Measurements from ENCODE around the gene TMEM151A. TPM values are rescaled to one million over a fixed set of nuclear protein-coding genes. Genes with fewer than 3 reads are reported as not detected.

TMEM151A gene
- total RNA-seq, 2 experiments from 2014 or later: 0.11 to 0.14 TPM

DNA sequence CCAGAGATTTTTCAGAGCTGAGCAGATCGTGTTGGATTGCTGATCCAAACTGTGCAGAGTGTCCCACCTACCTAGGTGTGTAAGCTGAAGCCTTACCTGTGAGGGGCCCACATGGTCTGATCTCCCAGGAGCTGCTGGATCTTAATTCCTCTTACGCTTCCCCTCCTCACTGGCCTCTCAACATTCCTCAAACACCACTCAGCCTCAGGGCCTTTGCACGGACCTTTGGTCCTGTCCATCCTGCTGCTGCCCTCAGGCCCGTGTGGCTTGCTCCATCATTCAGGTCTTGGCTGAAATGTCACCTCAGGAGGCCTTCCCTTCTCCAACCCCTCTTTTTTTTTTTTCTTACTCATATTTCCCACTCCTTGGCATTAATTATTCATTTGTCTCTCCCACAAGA lies 44.4 kb upstream of the TMEM151A start:
- intact Hi-C loops (cut with DNase I, micrococcal nuclease): no loop called here
- CTCF ChIA-PET: no interaction called here

DNA sequence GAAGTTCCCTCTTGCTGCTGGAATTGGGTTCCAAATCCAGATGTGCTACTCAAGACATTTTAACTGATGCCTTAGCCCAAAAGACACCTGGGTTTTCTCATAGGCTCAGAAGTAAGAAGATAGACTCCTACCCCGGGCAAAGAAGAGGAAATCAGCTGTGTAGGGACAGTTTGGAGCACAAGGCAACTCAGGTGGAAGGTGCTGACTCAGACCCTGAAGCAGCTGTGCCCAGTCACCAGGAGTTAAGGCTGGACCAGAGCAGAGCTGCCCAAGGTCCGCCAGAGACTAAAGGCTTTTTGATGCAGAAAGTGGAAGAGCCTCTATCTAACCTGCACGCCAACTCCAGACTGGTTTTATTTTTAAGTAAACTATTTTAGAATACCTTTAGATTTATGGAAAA lies 43.9 kb upstream of the TMEM151A start:
- Mint-ChIP-seq H3K4me3 (no peak overlapping the region), H3K36me3 (ENCODE audit: low read depth) (peaks cover 59% of the 10 kb centered on the region), H3K27me3 (no peaks in the 10 kb centered on the region), H3K9me3 (no peaks in the 10 kb centered on the region), H3K27ac (peak overlapping the region; percentile 5), H3K4me1 (ENCODE audit: low read depth) (peaks cover 6% of the 10 kb centered on the region)
- Histone ChIP-seq H3K36me3 (ENCODE audit: insufficient read depth, low read length) (peaks cover 46% of the 10 kb centered on the region), H3K27me3 (ENCODE audit: control insufficient read depth in 1 of 2, insufficient read depth in 2 of 2, low read length in 2 of 2) (no peaks in the 10 kb centered on the region), H3K9me3 (ENCODE audit: control insufficient read depth in 1 of 2, insufficient read depth in 1 of 2, low read length in 2 of 2) (no peaks in the 10 kb centered on the region), H3K4me3 (ENCODE audit: low read length) (no peak overlapping the region), H3K27ac (ENCODE audit: low read depth in 1 of 2, low read length in 2 of 2) (no peak overlapping the region), H3K4me1 (ENCODE audit: insufficient read depth, low read length) (no peaks in the 10 kb centered on the region)
- intact Hi-C loops (cut with DNase I, micrococcal nuclease): no loop called here
- ATAC-seq (ENCODE audit: poor library complexity) (no peak), DNase-seq (no peak)
- POLR2A ChIA-PET: no interaction called here
- TF ChIP-seq, protein P1, sequence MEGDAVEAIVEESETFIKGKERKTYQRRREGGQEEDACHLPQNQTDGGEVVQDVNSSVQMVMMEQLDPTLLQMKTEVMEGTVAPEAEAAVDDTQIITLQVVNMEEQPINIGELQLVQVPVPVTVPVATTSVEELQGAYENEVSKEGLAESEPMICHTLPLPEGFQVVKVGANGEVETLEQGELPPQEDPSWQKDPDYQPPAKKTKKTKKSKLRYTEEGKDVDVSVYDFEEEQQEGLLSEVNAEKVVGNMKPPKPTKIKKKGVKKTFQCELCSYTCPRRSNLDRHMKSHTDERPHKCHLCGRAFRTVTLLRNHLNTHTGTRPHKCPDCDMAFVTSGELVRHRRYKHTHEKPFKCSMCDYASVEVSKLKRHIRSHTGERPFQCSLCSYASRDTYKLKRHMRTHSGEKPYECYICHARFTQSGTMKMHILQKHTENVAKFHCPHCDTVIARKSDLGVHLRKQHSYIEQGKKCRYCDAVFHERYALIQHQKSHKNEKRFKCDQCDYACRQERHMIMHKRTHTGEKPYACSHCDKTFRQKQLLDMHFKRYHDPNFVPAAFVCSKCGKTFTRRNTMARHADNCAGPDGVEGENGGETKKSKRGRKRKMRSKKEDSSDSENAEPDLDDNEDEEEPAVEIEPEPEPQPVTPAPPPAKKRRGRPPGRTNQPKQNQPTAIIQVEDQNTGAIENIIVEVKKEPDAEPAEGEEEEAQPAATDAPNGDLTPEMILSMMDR (IDR thresholded peaks at IDR 0.05): no peak
- CTCF ChIA-PET: no interaction called here

More for the DNA sequence above, 44.4 kb upstream of the TMEM151A start:
- ATAC-seq (ENCODE audit: poor library complexity) (no peak), DNase-seq (no peak)
- Mint-ChIP-seq H3K27ac (peak overlapping the region; percentile 19), H3K9me3 (no peaks in the 10 kb centered on the region), H3K4me1 (ENCODE audit: low read depth) (peaks cover 6% of the 10 kb centered on the region), H3K36me3 (ENCODE audit: low read depth) (peaks cover 64% of the 10 kb centered on the region), H3K27me3 (no peaks in the 10 kb centered on the region), H3K4me3 (no peak overlapping the region)
- H3K27ac ChIP-seq (ENCODE audit: low read depth in 1 of 2, low read length in 2 of 2): no peak overlapping the region
- no peaks in the 10 kb centered on the region for H3K9me3 ChIP-seq (ENCODE audit: control insufficient read depth in 1 of 2, insufficient read depth in 1 of 2, low read length in 2 of 2)
- H3K27me3 ChIP-seq (ENCODE audit: control insufficient read depth in 1 of 2, insufficient read depth in 2 of 2, low read length in 2 of 2): no peaks in the 10 kb centered on the region
- H3K36me3 ChIP-seq (ENCODE audit: insufficient read depth, low read length): peaks cover 51% of the 10 kb centered on the region
- TF ChIP-seq, protein P1 (IDR thresholded peaks at IDR 0.05): no peak
- no peak overlapping the region for H3K4me3 ChIP-seq (ENCODE audit: low read length)
- no peaks in the 10 kb centered on the region for H3K4me1 ChIP-seq (ENCODE audit: insufficient read depth, low read length)
- POLR2A ChIA-PET: interaction anchor here (1.1 kb wide), 1 partner anchor 10 kb away, joined by 4 read pairs; no protein-coding TSS in a partner anchor

DNA sequence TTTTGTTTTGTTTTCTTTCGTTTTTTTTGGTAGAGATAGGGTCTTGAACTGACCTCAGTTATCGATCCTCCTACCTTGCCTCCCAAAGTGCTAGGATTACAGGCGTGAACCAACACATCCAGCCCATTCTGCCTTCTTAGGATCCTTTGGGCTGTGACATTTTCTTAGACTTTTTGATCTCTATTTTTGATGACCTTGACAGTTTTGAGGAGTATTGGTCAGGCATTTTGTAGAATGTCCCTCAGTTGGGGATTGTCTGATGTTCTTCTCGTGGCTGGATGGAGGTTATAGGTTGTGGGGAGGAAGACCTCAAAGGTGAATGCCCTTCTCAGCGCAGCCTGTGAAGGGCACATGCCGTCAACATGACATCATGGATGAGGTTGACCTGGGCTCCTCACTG lies 42.8 kb upstream of the TMEM151A start:
- H3K9me3 Mint-ChIP-seq: no peaks in the 10 kb centered on the region
- ChIA-PET CTCF (no interaction called here), POLR2A (no interaction called here)
- H3K4me1 ChIP-seq (ENCODE audit: insufficient read depth, low read length): no peaks in the 10 kb centered on the region
- no peak overlapping the region for H3K4me3 ChIP-seq (ENCODE audit: low read length)
- no peak overlapping the region for H3K4me3 Mint-ChIP-seq
- intact Hi-C loops (cut with DNase I, micrococcal nuclease): no loop called here
- no peaks in the 10 kb centered on the region for H3K27me3 ChIP-seq (ENCODE audit: control insufficient read depth in 1 of 2, insufficient read depth in 2 of 2, low read length in 2 of 2)
- H3K27ac Mint-ChIP-seq: no peak overlapping the region
- H3K27me3 Mint-ChIP-seq: no peaks in the 10 kb centered on the region
- no peaks in the 10 kb centered on the region for H3K9me3 ChIP-seq (ENCODE audit: control insufficient read depth in 1 of 2, insufficient read depth in 1 of 2, low read length in 2 of 2)
- peak overlapping the region in 1 of 2 donors; percentile 7 for H3K27ac ChIP-seq (ENCODE audit: low read depth in 1 of 2, low read length in 2 of 2)
- peaks cover 52% of the 10 kb centered on the region for H3K36me3 Mint-ChIP-seq (ENCODE audit: low read depth)
- DNase-seq (no peak), ATAC-seq (ENCODE audit: poor library complexity) (no peak)
- H3K4me1 Mint-ChIP-seq (ENCODE audit: low read depth): peaks cover 6% of the 10 kb centered on the region
- H3K36me3 ChIP-seq (ENCODE audit: insufficient read depth, low read length): peaks cover 36% of the 10 kb centered on the region
- TF ChIP-seq, protein P1 (IDR thresholded peaks at IDR 0.05): no peak
